HepG2 (cell line): ENCODE measurements around the gene ADCY7. TPM values are rescaled to one million over a fixed set of nuclear protein-coding genes. Genes with fewer than 3 reads are reported as not detected.
A peak's percentile ranks its signal among the peaks of the same experiment; 100 is the strongest.

ENCODE experiments used
- ATAC-seq: fragments of 200-7000 bp; cut with Tn5 transposase; 3 replicates; pipeline ENCODE4 v1.9.1; 2020; ENCODE audit warnings: mild to moderate bottlenecking, moderate library complexity
- BruUV-seq: library from RNA; stranded (reverse); fragments of 400-500 nt; replicated peaks from 2 replicates; lab custom pipeline; 2021; lab: Mats Ljungman, UMichigan
- CTCF ChIA-PET: fragments of 300-600 bp; formaldehyde crosslinking; extraction: SDS; loops from one replicate; lab custom pipeline; 2021; ENCODE audit warnings: low total read pairs, inconsistent platforms, low intra/inter-chr PET ratio; lab: Yijun Ruan, JAX
- POLR2A ChIA-PET: fragments of 350-600 bp; sonication (Branson Sonifier 250); formaldehyde crosslinking; loops from one replicate; lab custom pipeline; 2020; ENCODE audit warnings: antibody characterized with exemption, inconsistent platforms; lab: Yijun Ruan, JAX
- DNase-seq: peaks from one replicate; pipeline ENCODE4 v3.0.0-alpha.2; 2015; ENCODE audit warnings: low spot score
- FAIRE-seq: peaks from 3 replicates; lab custom pipeline; 2011; peaks lifted over from hg19 to GRCh38; lab: Jason Lieb, UNC
- H2AFZ ChIP-seq: one replicate; pipeline ENCODE4 v1.6.1; 2011; ENCODE audit warnings: low read length, inconsistent platforms
- H3K27ac ChIP-seq: fragments of 300-600 bp; 3 replicates; pipeline ENCODE4 v1.8.0; 2011; ENCODE audit warnings: mixed run types, mild to moderate bottlenecking, mixed read lengths, low read length, inconsistent platforms; ENCODE audit not compliant: insufficient read depth; ENCODE audit errors: extremely low read length
- H3K27me3 ChIP-seq, 2 experiments: fragments of 200-600 bp in 1 of 2; 2 replicates in 1 of 2; 3 replicates in 1 of 2; pipeline versions ENCODE4 v1.6.0 to v1.8.0; 2011; ENCODE audit warnings: low read length in 2 of 2, mild to moderate bottlenecking in 2 of 2, moderate library complexity in 2 of 2, inconsistent platforms in 1 of 2; ENCODE audit not compliant: insufficient read depth in 2 of 2, control insufficient read depth in 1 of 2
- H3K36me3 ChIP-seq, 2 experiments: fragments of 200-600 bp in 1 of 2; replicated peaks in 1 of 2; 2 replicates in 1 of 2; 3 replicates in 1 of 2; pipeline versions ENCODE4 v1.5.1 to v1.8.0; 2011; ENCODE audit warnings: low read length in 2 of 2, inconsistent platforms in 1 of 2; ENCODE audit not compliant: insufficient read depth in 2 of 2, control insufficient read depth in 1 of 2
- H3K4me1 ChIP-seq: 2 replicates; pipeline ENCODE4 v1.5.1; 2012; ENCODE audit warnings: low read length, inconsistent platforms; ENCODE audit not compliant: insufficient read depth
- H3K4me2 ChIP-seq: 2 replicates; pipeline ENCODE4 v1.6.0; 2011; ENCODE audit warnings: low read depth, low read length, inconsistent platforms
- H3K4me3 ChIP-seq, 3 experiments: fragments of 200-600 bp in 1 of 3; sonication (generic), shearing (Covaris generic) in 1 of 3; replicated peaks in 1 of 3; 2 replicates each; pipeline ENCODE4 v1.5.1; 2011 to 2016; ENCODE audit warnings: low read length in 3 of 3, inconsistent platforms in 2 of 3, low read depth in 2 of 3, mild to moderate bottlenecking in 2 of 3, control low read depth in 1 of 3, mixed read lengths in 1 of 3; ENCODE audit not compliant: insufficient read depth in 1 of 3
- H3K79me2 ChIP-seq: one replicate; pipeline ENCODE4 v1.6.1; 2011; ENCODE audit warnings: low read length, inconsistent platforms; ENCODE audit not compliant: insufficient read depth
- H3K9ac ChIP-seq: 2 replicates; pipeline ENCODE4 v1.6.0; 2011; ENCODE audit warnings: mild to moderate bottlenecking, low read depth, low read length, inconsistent platforms; ENCODE audit not compliant: insufficient read depth
- H3K9me3 ChIP-seq: 2 replicates; pipeline ENCODE4 v1.5.1; 2012; ENCODE audit warnings: mild to moderate bottlenecking, low read length
- H4K20me1 ChIP-seq: 2 replicates; pipeline ENCODE4 v1.6.0; 2011; ENCODE audit warnings: inconsistent platforms, mild to moderate bottlenecking, low read length, moderate library complexity; ENCODE audit not compliant: insufficient read depth
- AKAP8 ChIP-seq: sonication (generic); formaldehyde crosslinking; IDR thresholded peaks from 2 replicates; pipeline ENCODE4 v1.5.1; 2020; ENCODE audit warnings: mild to moderate bottlenecking, missing genetic modification reagents
- GATAD2A ChIP-seq: IDR thresholded peaks from 2 replicates; pipeline ENCODE4 v1.6.1; 2016
- HHEX ChIP-seq: IDR thresholded peaks from 2 replicates; pipeline ENCODE4 v1.6.1; 2016; ENCODE audit warnings: control low read depth
- MAF1 ChIP-seq: sonication (generic); formaldehyde crosslinking; IDR thresholded peaks from 2 replicates; pipeline ENCODE4 v1.5.0; 2020; ENCODE audit warnings: missing genetic modification reagents, borderline replicate concordance
- MXD4 ChIP-seq: IDR thresholded peaks from 2 replicates; pipeline ENCODE4 v1.6.1; 2016; ENCODE audit warnings: mild to moderate bottlenecking, missing biosample characterization, missing genetic modification reagents
- PAXIP1 ChIP-seq: sonication (generic); formaldehyde crosslinking; conservative IDR thresholded peaks from 2 replicates; pipeline ENCODE4 v1.4.0; 2020; ENCODE audit warnings: mild to moderate bottlenecking, missing genetic modification reagents, moderate library complexity
- RCOR2 ChIP-seq: IDR thresholded peaks from 2 replicates; pipeline ENCODE4 v1.6.1; 2016; ENCODE audit warnings: missing biosample characterization, missing genetic modification reagents
- RXRB ChIP-seq: IDR thresholded peaks from 2 replicates; pipeline ENCODE4 v1.6.1; 2016; ENCODE audit warnings: borderline replicate concordance, missing genetic modification reagents, missing compliant biosample characterization
- SOX13 ChIP-seq, 3 experiments: fragments of 450-650 bp in 1 of 3; sonication (generic) in 1 of 3; formaldehyde crosslinking in 1 of 3; IDR thresholded peaks in 2 of 3; conservative IDR thresholded peaks in 1 of 3; 2 replicates each; pipeline versions ENCODE4 v1.5.0 to v1.6.1; 2016 to 2020; ENCODE audit warnings: antibody characterized with exemption in 1 of 3, mild to moderate bottlenecking in 1 of 3, missing compliant biosample characterization in 1 of 3, missing genetic modification reagents in 1 of 3, moderate library complexity in 1 of 3
- SP4 ChIP-seq: sonication (generic); formaldehyde crosslinking; IDR thresholded peaks from 2 replicates; pipeline ENCODE4 v1.8.1; 2023; ENCODE audit warnings: mild to moderate bottlenecking, missing genetic modification reagents
- ZGPAT ChIP-seq: IDR thresholded peaks from 2 replicates; pipeline ENCODE4 v1.6.1; 2016; ENCODE audit warnings: mild to moderate bottlenecking
- ZNF331 ChIP-seq: sonication (generic); formaldehyde crosslinking; IDR thresholded peaks from 2 replicates; pipeline ENCODE4 v1.4.0; 2020; ENCODE audit warnings: missing genetic modification reagents
- ZNF496 ChIP-seq: sonication (generic); formaldehyde crosslinking; IDR thresholded peaks from 2 replicates; pipeline ENCODE4 v1.8.1; 2023; ENCODE audit warnings: mild to moderate bottlenecking, moderate library complexity, missing genetic modification reagents; ENCODE audit not compliant: insufficient replicate concordance
- ZNF749 ChIP-seq: sonication (generic); formaldehyde crosslinking; IDR thresholded peaks from 2 replicates; pipeline ENCODE4 v1.8.0; 2022; ENCODE audit warnings: mild to moderate bottlenecking, missing genetic modification reagents, moderate library complexity, borderline replicate concordance
- WGBS: methylation state at CpG from one replicate; pipeline ENCODE4 v1.1.6; 2017; ENCODE audit warnings: low lambda C conversion rate; 5-methylcytosine and 5-hydroxymethylcytosine counted together
- in situ Hi-C: cut with HindIII; loops from 2 replicates; pipeline ENCODE4 v1.10.0; 2017; ENCODE audit warnings: low pct_unique_long_range_greater_than_20kb; ENCODE audit not compliant: extremely low pct_ligation_motif_present
- intact Hi-C: fragments of 100-400 bp; cut with micrococcal nuclease; formaldehyde crosslinking; loops from one replicate; pipeline ENCODE4 v1.10.0; 2022; ENCODE audit not compliant: unreplicated experiment
- polyA plus RNA-seq, 8 experiments: library from polyadenylated mRNA; depleted of rRNA in 3 of 8; stranded (reverse) in 7 of 8; unstranded in 1 of 8; fragments of >200 nt; fragmentation: Illumina TruSeq in 4 of 8; extraction: Trizol in 4 of 8; gene quantifications; 2 replicates each; pipeline versions ENCODE4 v1.2.1 to v1.2.3, GENCODE V29; 2011 to 2016; ENCODE audit warnings: low read depth in 4 of 8, missing spikeins in 1 of 8, mixed read lengths in 1 of 8; ENCODE audit not compliant: insufficient read depth in 1 of 8
- total RNA-seq, 5 experiments: library from RNA; depleted of rRNA; stranded (reverse); fragments of >200 nt; fragmentation: Illumina TruSeq; extraction: Trizol; gene quantifications; 2 replicates each; pipeline ENCODE4 v1.2.3, GENCODE V29; 2016; ENCODE audit warnings: low read depth in 1 of 5
- TF ChIP-seq, protein P1 (sequence below): sonication (generic); formaldehyde crosslinking; IDR thresholded peaks from 2 replicates; pipeline ENCODE4 v1.4.0; 2020; ENCODE audit warnings: missing genetic modification reagents
- TF ChIP-seq, protein P2 (sequence below): sonication (generic); formaldehyde crosslinking; IDR thresholded peaks from 2 replicates; pipeline ENCODE4 v1.4.0; 2020; ENCODE audit warnings: missing genetic modification reagents

Gene ADCY7
- total and polyA plus RNA-seq, 2 of the 13 experiments (the other 11 are each of a cell fraction or from before 2014, with no cell fraction given): 2.2 to 4.3 TPM

- no peaks in the 10 kb centered on the region for H3K36me3 ChIP-seq
- WGBS: 19% methylated on average over 7 of the region's 7 CpGs
- peak; percentile 50 for ATAC-seq
- H4K20me1 ChIP-seq: no peaks in the 10 kb centered on the region
- in situ Hi-C loops (no loop called here), intact Hi-C loops (no loop called here)
- no peak overlapping the region for H2AFZ ChIP-seq
- peak; percentile 92 for FAIRE-seq
- peak; percentile 71 for DNase-seq
- H3K27me3 ChIP-seq: 0 out of 5 replicates have a peak, but pooled peaks cover 0 to 4% of the 10 kb centered on the region in 2 experiments
- peaks cover 61% of the 10 kb centered on the region for H3K4me1 ChIP-seq
- H3K9me3 ChIP-seq: no peaks in the 10 kb centered on the region
- ChIA-PET CTCF (no interaction called here), POLR2A (interaction anchor here (0.6 to 2.1 kb wide), 5 partner anchors 9 to 56 kb away, joined by 4 to 13 read pairs (median 6); no protein-coding TSS in a partner anchor)
- peak overlapping the region; percentile 1; the same call in 1 of the 2 replicates for H3K9ac ChIP-seq
- no TSS peak for BruUV-seq
- peak overlapping the region; percentile 9 to 52 (median 21); a peak in 4 of 6 replicates for H3K4me3 ChIP-seq
- no peaks in the 10 kb centered on the region for H3K79me2 ChIP-seq
- H3K27ac ChIP-seq: peak overlapping the region; percentile 32
- H3K4me2 ChIP-seq: peak overlapping the region; percentile 77
- TF ChIP-seq, protein P1, sequence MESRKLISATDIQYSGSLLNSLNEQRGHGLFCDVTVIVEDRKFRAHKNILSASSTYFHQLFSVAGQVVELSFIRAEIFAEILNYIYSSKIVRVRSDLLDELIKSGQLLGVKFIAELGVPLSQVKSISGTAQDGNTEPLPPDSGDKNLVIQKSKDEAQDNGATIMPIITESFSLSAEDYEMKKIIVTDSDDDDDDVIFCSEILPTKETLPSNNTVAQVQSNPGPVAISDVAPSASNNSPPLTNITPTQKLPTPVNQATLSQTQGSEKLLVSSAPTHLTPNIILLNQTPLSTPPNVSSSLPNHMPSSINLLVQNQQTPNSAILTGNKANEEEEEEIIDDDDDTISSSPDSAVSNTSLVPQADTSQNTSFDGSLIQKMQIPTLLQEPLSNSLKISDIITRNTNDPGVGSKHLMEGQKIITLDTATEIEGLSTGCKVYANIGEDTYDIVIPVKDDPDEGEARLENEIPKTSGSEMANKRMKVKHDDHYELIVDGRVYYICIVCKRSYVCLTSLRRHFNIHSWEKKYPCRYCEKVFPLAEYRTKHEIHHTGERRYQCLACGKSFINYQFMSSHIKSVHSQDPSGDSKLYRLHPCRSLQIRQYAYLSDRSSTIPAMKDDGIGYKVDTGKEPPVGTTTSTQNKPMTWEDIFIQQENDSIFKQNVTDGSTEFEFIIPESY (CRISPR knock-in tag): no peak
- TF ChIP-seq MXD4 (CRISPR knock-in tag): peak; percentile 46; the same call in 1 of the 2 replicates
- no peak for TF ChIP-seq MAF1 (CRISPR knock-in tag)
- TF ChIP-seq ZGPAT (CRISPR knock-in tag): peak; percentile 37; the same call in 1 of the 2 replicates
- TF ChIP-seq SOX13 (IDR thresholded peaks at IDR 0.05): no peak
- TF ChIP-seq SOX13 (CRISPR knock-in tag; conservative IDR thresholded peaks at IDR 0.05 in 1 of 2, IDR thresholded peaks at IDR 0.05 in 1 of 2): peak in 1 of 2 experiments; percentile 49; a peak in 2 of 4 replicates
- peak; percentile 71 for TF ChIP-seq GATAD2A
- TF ChIP-seq RCOR2: peak; percentile 62; the same call in 1 of the 2 replicates
- peak; percentile 72; the same call in 1 of the 2 replicates for TF ChIP-seq RXRB (CRISPR knock-in tag)
- TF ChIP-seq ZNF331: peak; percentile 46; the same call in 1 of the 2 replicates
- TF ChIP-seq, protein P2, sequence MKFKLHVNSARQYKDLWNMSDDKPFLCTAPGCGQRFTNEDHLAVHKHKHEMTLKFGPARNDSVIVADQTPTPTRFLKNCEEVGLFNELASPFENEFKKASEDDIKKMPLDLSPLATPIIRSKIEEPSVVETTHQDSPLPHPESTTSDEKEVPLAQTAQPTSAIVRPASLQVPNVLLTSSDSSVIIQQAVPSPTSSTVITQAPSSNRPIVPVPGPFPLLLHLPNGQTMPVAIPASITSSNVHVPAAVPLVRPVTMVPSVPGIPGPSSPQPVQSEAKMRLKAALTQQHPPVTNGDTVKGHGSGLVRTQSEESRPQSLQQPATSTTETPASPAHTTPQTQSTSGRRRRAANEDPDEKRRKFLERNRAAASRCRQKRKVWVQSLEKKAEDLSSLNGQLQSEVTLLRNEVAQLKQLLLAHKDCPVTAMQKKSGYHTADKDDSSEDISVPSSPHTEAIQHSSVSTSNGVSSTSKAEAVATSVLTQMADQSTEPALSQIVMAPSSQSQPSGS (CRISPR knock-in tag): peak; percentile 17; the same call in 1 of the 2 replicates
- TF ChIP-seq AKAP8 (CRISPR knock-in tag): peak; percentile 75; the same call in 1 of the 2 replicates
- TF ChIP-seq ZNF496: no peak
- TF ChIP-seq PAXIP1 (CRISPR knock-in tag): peak; percentile 71
- TF ChIP-seq ZNF749 (CRISPR knock-in tag): no peak
- TF ChIP-seq HHEX: 0 out of 2 replicates have a peak, but pooled peaks have one; percentile 14
- TF ChIP-seq SP4 (CRISPR knock-in tag): no peak
Observed at GRCh38 chr16:50298075-50298460, 31.7 kb downstream of the ADCY7 start.
